Measurements from ENCODE around the gene SPRY1. TPM values are rescaled to one million over a fixed set of nuclear protein-coding genes. Genes with fewer than 3 reads are reported as not detected.

Gene SPRY1
- total and polyA plus RNA-seq, 2 of the 8 experiments (the other 6 are each of a cell fraction or from before 2014, with no cell fraction given) = 11.7 to 56.2 TPM

GRCh38 chr4:123352240-123352945 is 44.2 kb upstream of the SPRY1 start (continued):
- TF ChIP-seq PHF8 (conservative IDR thresholded peaks at IDR 0.05; ENCODE audit: low read depth, low read length) = no peak
- no peak for TF ChIP-seq BCL11A (IDR thresholded peaks at IDR 0.05; ENCODE audit: low read depth in 2 of 2, low read length in 2 of 2)
- TF ChIP-seq SRF (IDR thresholded peaks at IDR 0.05; ENCODE audit: low read depth, low read length) = no peak
- TF ChIP-seq GTF2F1 (IDR thresholded peaks at IDR 0.05; ENCODE audit: borderline replicate concordance, low read depth, low read length) = no peak
- no peak for TF ChIP-seq TAF1 (IDR thresholded peaks at IDR 0.05; ENCODE audit: low read depth, low read length)
